ENCODE data around the gene SNX25.
A peak's percentile ranks its signal among the peaks of the same experiment; 100 is the strongest.

SNX25 gene

DNA sequence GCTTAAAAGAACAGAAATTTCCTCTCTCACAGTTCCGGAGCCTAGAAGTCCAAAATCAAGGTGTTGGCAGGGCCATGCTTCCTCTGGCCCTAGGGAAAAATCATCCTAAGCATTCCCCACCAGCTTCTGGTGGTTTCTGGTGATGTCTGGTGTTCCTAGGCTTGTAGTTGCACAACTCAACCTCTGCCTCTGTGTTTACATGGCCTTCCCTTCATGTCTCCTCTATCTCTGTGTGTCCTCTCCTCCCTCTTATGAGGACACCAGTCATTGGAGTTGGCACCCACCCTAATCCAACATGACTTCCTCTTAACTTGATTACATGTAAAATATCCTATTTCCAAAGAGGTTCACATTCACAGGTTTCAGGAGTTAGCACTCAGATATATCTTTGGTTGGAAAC, 170.9 kb downstream of the SNX25 start:
- DNase-seq (ENCODE audit: low spot score): no peak

DNA sequence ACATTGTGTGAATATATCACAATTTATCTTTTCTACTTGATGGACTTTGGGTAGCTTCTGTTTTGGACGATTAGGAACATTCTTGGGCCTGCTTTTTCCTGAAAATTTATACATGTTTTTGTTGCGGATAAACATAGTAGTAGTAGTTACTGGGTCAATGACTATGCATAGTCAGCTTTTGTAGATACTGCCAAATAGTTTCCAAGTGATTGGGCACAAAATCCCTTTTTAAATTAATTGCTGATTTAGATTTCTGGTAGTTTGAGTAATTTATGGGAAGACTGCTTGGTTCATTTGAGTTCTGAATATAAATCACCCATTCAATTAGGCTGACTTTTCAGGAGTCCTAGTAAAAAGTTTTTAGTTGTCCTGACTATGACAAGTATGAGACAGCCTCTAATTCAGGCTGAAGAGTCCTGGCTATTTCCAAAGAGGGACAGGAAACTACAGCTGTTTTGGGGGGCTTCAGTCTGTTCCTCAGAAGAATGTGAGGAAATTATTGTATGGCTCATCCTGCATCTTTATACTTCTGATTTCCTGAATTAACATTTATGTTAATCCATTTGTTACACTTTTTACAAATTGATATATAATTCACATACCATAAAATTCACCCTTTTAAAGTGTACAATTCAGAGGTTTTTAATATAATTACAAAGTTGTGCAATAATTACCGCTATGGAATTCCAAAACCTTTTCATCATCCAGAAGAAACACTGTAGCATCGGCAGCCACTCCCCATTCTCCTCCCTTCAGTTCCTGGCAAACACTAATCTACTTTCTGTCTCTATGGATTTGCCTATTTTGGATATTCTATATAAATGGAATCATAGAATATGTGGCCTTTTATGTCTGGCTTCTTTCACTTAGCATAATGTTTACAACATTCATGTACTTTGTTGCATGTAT, 172.1 kb downstream of the SNX25 start:
- no peak for DNase-seq (ENCODE audit: low spot score)

DNA sequence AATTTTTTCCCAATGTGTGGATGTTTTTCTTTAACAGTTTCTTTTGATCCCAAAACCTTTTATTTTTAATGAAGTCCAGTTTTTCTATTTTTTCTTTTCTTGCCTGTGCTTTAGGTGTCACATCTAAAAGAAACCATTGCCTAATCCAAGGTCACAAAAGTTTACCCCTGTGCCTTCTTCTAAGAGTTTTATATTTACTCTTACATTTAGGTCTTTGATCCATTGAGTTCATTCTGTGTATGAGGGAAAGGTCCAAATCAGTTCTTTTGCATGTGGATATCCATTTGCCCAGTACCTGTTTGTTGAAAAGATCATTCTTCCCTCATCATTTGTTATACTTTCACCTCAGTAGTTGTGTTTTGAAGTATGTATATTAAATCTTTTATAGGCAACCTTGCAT, 173.4 kb downstream of the SNX25 start:
- no peak for DNase-seq (ENCODE audit: low spot score)

- no peak for DNase-seq (ENCODE audit: low spot score)
These were observed 174.1 kb downstream of the SNX25 start for GRCh38 chr4:185383451-185383850.

GRCh38 chr4:185384061-185384460, 174.7 kb downstream of the SNX25 start:
- DNase-seq (ENCODE audit: low spot score): no peak

DNA sequence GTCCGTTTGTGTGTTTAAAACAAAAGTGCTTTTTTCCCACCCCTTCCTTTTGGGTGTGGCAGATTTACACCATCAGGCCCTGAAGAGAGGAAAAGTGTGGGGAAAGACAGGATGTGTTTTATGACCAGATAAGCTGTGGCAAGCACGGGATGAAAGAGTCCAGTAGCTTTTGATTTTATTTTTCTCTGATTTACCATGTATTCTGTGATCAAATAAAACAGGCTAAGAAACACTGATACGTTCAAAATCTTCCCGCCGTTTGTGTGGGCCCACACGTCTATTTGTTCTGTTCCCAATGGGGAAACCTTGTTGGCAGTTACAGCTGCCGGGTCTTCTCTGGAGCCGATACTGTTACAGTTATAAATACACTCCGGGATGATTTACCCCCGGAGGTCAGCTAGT, 175.5 kb downstream of the SNX25 start:
- DNase-seq (ENCODE audit: low spot score): no peak

GRCh38 chr4:185387957-185388356, 178.6 kb downstream of the SNX25 start:
- no peak for DNase-seq (ENCODE audit: low spot score)

DNA sequence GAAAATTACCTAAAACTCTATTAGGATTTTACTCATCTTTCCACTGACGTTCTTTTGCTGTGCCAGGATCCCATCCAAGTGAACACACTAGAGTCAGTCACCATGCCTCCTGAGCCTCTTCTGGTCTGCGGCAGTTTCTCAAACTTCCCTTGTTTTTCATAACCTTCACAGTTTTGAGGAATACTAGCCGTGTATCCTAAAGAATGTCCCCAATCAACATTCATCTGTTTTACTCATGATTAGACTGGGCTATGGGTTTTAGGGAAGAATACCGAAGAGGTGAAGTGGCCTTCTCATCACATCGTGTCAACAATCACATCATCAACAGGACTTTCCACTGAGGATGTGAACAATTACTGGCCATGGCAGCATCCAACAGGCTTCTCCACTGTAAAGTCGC, 181.5 kb downstream of the SNX25 start:
- DNase-seq (ENCODE audit: low spot score): no peak

DNA sequence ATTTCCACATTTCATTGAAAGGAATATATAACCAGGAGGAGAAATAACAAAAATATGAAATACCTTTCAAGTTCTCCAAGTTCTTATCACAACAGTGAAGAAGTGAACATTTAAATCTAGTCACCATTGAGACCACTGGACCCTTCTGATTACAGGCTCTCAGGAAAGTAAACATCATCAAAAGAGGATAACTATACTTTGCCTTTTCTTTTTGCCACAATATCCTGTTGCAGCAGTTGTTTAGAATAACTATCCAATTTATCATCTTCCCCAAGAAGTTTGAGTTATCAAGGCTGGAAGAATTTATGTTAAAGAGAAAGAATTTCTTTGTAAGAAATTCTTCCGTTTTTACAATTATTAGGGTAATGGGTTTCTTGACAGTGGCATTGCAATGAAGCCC, 182.8 kb downstream of the SNX25 start:
- no peak for DNase-seq (ENCODE audit: low spot score)

DNA sequence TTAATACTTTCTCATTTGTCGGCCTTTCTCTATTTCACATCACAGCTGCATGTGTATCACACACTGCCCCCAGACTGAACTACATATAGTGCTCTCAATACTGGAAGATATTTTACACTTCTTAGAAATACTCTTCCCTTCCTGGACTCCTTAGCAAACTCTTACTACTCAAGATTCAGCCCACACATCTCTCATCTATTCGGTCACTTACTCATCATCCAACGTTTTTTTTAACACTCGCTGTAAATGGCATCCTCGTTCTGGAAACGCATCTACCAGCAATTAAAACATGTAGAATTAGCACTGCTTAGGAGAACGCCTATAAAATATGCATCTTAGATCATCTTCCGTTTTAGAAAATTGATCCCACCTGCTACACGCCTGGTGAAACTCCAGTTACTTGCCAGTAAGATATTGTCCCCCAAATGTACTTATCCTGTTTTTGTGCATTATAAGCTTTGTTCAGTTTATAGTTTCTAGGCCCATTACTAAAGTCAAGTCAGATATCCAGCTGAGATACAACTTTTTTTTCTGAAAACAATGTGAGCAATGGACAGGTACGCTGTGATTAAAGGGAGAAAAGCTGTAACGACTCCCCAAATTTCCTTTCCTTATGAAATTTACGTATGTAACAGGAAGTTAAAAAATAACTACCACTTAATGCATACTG, 185.3 kb downstream of the SNX25 start:
- DNase-seq (ENCODE audit: low spot score): peak; percentile 84

GRCh38 chr4:185395238-185395955, 186.0 kb downstream of the SNX25 start, which contains the start of gene LRP2BP:
Gene LRP2BP (minus strand): TSS chr4:185395924. CDS start chr4:185378186, 17,738 bp downstream.
- peak; percentile 44 for DNase-seq (ENCODE audit: low spot score)

- DNase-seq (ENCODE audit: low spot score): peak; percentile 96
These were observed 186.7 kb downstream of the SNX25 start for GRCh38 chr4:185395956-185396723.

- DNase-seq (ENCODE audit: low spot score): peak; percentile 65
These were observed 187.5 kb downstream of the SNX25 start, which contains the start of gene ANKRD37 for GRCh38 chr4:185396724-185397385. Gene ANKRD37 (plus strand): TSS chr4:185396841. CDS start chr4:185396924, 83 bp downstream.

DNA sequence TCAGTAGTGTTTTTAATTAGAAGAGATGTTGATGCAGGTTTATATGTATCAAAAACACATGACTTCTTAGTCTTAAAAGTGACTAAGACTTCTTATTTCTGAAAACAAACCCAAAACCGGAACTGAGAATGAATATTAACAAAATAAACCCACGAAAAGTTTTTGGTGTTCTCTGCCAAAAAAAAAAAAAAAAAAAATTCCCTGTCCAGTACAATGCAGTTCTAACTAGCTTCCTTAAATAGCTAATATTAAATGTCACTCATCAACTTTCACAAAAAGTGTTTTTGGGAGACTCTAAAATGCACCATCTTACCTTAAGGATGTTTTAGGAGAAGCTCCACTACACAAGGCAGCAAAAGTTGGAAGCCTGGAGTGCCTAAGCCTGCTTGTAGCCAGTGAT, 189.2 kb downstream of the SNX25 start:
- no peak for DNase-seq (ENCODE audit: low spot score)

- DNase-seq (ENCODE audit: low spot score): no peak
These were observed 190.1 kb downstream of the SNX25 start for GRCh38 chr4:185399466-185399865.

- DNase-seq (ENCODE audit: low spot score): no peak
These were observed 194.6 kb downstream of the SNX25 start for GRCh38 chr4:185404031-185404430.

DNA sequence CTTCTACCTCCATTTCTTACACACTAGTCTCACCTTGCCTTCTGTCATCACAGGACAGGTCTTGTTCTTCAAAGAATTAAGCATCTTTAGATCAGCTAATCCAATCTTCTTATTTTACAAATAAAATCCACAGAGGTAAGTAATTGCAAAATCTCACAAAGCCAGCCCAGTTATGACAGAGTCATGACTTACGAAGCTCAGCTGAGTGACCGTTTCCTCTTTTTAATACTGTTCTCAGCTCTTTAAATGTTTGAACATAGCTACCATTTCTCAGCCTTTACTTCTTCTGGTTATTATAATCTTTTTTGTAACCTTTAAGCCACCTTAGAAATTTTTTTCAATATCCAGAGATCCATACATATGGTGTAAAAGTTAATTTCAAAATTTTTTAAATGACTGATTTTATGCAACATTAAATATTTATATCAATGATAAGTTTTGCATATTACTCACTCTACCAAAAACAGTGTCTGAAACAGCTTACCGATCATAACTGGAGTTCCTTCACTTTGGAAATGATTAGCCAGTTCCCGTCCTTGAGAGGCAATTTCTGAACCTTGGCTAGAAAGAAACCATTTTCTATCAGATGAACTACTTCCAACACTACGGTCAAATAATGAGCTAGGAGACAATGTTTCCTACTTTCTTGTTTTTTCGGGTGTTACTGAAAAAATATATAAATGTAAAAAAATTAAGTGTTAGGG, 196.1 kb downstream of the SNX25 start:
- no peak for DNase-seq (ENCODE audit: low spot score)

DNA sequence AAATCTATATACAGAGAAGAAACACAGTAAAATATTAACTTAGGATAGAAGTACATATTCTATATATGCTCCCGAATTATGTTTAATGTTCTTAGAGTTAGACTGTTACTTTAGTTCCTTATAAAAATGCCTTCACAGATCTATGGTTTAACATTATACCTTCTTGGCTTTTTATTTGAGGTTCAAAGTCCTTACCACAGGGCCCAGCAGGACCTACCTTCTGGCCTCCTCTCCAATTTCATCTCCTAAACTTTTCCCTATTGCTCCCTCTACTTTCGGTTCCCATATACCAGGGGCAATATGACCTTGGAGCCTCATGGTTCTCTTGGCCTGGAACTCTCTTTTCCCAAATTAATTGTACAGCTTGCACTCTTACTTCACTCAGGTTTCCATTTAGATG, 199.0 kb downstream of the SNX25 start:
- DNase-seq (ENCODE audit: low spot score): no peak

DNA sequence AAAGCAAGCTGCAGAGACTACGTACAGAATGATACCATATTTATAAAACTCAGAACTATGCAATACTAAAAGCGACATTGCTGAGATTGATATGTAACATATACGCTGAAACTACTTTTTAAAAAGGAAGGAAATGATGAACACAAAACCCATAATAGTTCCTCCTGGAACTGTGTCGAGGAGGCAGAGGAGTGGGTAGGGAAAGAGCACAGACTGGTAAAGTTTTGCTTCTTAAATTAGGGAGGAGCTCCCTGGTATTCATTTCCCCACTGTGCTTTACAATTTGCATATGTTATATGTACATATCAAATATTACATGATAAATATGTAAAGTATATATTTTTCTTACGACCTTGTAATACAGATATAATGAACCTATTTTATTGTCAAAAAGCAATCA, 202.5 kb downstream of the SNX25 start:
- no peak for DNase-seq (ENCODE audit: low spot score)

DNA sequence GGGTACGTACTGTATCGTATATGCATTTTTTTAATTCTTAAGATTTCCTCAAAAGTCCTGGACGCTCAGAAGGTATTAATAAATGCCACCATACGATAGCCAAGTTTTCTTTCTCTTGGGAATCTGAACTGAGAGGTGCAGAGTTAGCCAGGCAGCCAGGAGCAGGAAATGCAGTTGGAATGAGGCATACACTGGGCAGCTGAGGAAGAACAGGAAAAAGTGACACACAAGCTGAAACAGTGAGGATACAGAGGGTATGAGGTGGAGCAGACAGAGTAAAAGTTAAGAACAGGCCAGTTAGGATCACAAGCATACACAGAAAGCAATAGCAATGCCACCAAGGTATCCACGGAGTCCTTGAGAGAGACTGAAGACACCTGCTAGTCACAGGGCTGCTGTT, 203.0 kb downstream of the SNX25 start:
- no peak for DNase-seq (ENCODE audit: low spot score)
